Stimulated activated CD4-positive, alpha-beta T cell treated with anti-CD3 and anti-CD28 coated beads, Interleukin-2, amount 100 ng/mL, for 24 hours (primary cell): ENCODE data around the gene GNG13.

Experiments
- DNase-seq, 2 donors: peaks; one replicate each; pipeline ENCODE4 v3.0.0-alpha.2; 2020

GNG13 gene

DNA sequence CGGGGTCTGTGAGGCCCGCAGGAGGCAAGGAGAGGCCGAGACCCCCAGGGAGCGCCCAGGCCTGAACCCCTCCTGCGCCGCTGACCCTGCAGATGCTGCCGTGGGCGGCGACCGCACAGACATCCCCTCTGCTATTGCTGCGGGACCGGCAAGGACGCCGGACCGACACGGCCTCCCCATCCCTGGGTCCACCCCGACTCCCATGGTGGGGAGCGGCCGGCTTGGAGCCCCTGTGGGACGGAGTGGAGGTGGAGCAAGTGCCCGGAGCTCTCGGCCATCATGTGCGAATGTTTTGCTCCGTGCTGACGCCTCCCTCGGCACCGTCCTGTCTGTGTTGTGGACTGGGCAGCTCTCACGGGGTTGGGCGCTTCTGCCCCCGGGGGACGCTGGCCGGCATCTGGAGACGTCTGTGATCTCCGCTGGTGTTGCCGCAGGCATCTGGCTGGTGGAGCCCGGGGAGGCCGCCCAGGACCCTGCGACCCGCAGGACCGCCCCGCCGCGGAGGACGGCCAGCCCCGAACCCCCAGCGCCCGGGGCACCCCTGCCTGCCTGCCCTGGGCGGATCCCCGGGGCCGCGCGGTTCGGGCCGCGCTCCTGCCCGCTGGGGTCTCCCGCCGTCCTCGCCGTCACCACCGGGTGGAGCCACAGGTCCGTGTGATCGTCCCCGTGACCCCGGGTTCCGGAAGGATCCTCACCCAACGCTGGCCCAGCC is 12.8 kb upstream of the GNG13 start:
- peak; percentile 66 to 73 for DNase-seq

- no peak for DNase-seq
These were observed 7.5 kb upstream of the GNG13 start for GRCh38 chr16:808085-808386.

GRCh38 chr16:807347-808084 is 7.0 kb upstream of the GNG13 start:
- peak; percentile 85 to 90 for DNase-seq

GRCh38 chr16:805474-805873 is 4.9 kb upstream of the GNG13 start:
- DNase-seq, result no peak

GRCh38 chr16:804193-805048 is 3.9 kb upstream of the GNG13 start:
- DNase-seq, result no peak

GRCh38 chr16:803754-804080 is 3.2 kb upstream of the GNG13 start:
- DNase-seq, result no peak

GRCh38 chr16:802914-803753 is 2.6 kb upstream of the GNG13 start:
- DNase-seq, result no peak

- DNase-seq, result no peak
These were observed 1.9 kb upstream of the GNG13 start for GRCh38 chr16:802461-802860.

- DNase-seq, result no peak
These were observed 1.2 kb upstream of the GNG13 start for GRCh38 chr16:801584-802363.

DNA sequence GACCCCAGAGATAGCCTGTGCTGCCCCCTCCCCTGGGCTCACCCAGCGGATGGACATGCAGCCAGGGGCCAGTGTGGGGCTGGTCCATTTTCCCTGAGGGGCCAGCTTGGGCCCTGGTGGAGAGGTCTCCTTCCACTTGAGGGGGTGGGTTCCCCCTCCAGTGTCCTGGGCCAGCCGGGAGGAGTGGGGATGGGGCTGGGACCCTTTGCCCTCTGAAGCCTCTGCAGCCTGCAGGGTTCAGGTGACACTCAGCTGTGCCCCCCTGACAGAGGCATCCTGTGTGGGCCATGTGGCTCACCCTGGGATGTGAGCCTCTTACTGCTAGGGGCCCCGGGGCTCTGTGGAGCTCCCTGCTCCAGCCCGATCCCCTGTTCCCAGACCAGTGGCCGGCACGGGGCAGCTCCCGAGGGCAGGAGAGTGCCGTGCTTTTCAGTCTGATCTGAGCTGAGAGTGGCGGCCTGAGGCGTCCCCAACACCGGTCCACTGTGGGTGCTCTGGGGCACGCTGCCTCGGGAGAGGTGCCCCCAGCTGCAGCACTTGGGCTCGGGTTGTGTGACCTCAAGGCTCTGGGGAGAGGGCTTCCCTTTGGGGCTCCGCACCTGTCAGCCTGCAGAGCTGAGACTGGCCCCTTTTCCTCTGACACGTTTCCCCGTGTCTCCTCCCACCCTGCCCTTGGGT is 439 bp upstream of the GNG13 start:
- no peak for DNase-seq

GRCh38 chr16:799111-799947 is 1.2 kb downstream of the GNG13 start:
- DNase-seq, result no peak

- no peak for DNase-seq
These were observed 1.9 kb downstream of the GNG13 start for GRCh38 chr16:798666-799065.

DNA sequence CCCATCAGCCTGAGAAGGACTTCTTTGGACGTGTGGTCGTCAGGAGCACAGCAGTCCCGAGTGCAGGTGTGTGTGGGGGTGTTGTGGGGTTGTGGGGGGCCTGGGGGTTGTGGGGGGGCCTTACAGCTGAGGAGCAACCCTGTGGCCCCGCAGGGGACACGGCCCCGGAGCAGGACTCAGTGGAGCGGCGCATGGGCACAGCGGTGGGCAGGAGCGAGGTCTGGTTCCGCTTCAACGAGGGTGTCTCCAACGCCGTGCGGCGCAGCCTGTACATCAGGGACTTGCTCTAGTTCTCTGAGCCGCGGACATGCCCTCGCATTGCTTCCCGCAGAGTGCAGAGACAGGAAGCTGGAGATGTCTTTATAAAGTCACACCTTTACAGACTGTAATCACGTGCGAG is 2.8 kb downstream of the GNG13 start:
- no peak for DNase-seq

DNA sequence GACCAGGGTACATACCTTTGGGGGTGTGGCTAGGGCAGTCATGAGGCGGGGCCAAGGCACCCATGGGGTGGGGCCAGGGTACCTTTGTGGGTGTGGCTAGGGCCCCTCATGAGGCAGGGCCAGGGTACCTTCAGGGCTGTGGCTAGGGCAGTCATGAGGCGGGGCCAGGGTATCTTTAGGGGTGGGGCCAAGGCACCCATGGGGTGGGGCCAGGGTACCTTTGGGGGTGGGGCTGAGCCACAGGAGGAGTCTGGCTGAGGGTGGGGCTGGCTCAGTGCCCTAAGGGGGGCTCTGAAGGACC is 3.5 kb downstream of the GNG13 start:
- peak in 1 of 2 donors; percentile 52 for DNase-seq

GRCh38 chr16:796296-797119 is 4.0 kb downstream of the GNG13 start:
- DNase-seq, result no peak

- no peak for DNase-seq
These were observed 4.8 kb downstream of the GNG13 start for GRCh38 chr16:795580-796229.

DNA sequence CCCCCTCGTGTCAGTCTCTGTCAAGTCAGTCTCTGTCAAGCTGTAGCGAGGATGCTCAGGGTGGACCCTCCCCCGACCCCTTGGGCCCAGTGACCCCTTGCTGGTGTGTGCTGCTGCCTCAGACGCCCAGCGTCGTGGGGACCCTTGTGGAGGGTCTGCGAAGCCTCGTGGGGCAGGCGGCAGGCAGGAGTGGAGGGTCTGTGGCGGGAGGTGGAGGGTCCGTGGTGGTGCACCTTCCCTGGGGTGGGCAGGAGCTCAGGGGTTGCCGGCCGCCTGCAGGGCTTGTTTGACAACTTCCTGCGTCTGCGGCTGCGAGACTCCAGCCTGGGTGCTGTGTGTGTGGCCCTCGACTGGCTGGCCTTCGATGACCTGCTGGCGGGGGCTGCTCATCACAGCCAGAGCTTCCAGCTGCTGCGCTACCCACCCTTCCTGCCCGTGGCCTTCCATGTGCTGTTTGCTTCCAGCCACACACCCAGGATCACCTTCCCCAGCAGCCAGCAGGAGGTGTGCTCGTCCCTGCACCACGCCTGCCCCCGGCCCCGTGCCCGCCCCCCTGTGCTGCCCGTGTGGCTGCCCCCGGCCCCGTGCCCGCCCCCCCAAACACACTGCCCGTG is 5.6 kb downstream of the GNG13 start:
- DNase-seq, result no peak

DNA sequence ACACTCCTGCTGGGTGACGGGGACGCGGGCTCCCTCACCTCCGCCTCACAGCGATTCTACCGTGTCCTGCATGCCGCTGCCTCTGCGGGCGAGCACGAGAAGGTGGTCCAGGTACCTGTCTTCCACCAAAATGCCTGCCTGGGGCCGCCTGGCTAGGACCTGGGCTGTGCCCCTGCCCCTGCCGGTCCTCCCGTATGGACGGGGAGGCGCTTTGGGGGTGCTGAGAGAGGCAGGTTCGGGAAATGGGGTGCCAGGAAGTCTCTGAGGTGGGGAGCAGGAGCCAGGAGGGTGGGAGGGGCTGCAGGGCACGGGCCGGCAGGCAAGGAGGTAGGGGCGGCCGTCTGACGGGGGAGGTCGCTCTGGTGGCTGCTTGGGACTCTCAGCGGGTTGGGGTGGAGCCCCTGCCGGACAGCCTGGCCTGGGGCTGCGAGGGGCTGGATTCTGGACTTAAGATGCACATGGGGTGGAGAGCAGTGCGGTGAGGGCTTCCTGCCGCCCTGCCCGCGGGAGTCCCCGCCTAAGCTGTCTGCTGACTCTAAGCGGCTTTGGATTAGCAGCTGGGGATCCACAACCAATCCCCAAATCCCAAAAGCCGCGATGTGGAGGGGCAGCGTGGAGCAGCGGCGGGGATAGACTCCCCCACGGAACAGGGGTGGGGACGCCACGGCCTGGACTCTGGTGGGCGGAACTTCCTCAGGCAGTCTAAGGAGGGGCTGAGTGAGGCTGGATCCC is 6.3 kb downstream of the GNG13 start:
- no peak for DNase-seq
